DMS53 treated with DMSO at 0.1 percent for 48 hours (cell line): ENCODE results near the gene AK9.

Source experiments
- DNase-seq: peaks from one replicate; lab custom pipeline; 2025; ENCODE audit not compliant: unreplicated experiment; lab: John Stamatoyannopoulos, UW

The AK9 gene

DNA sequence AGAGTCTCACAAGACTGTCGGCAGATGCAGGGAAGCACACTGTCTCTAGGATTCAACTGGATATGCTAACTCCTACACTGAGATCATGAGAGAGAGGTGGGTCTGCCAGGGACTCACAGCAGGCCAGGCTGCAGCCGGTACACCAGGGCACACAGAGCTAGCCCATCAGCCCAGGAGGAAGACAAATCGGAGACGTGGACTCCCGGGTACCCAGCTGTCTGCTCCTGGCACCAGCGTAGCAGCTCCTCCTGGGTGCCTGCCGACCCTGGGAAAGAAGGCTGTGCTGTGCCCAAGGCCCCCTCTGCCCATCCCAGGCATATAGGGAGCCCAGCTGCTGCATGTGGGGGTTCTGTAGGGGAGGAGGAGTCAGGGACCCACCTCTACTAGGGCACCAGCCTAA, 242.4 kb downstream of the AK9 start:
- DNase-seq, result no peak

DNA sequence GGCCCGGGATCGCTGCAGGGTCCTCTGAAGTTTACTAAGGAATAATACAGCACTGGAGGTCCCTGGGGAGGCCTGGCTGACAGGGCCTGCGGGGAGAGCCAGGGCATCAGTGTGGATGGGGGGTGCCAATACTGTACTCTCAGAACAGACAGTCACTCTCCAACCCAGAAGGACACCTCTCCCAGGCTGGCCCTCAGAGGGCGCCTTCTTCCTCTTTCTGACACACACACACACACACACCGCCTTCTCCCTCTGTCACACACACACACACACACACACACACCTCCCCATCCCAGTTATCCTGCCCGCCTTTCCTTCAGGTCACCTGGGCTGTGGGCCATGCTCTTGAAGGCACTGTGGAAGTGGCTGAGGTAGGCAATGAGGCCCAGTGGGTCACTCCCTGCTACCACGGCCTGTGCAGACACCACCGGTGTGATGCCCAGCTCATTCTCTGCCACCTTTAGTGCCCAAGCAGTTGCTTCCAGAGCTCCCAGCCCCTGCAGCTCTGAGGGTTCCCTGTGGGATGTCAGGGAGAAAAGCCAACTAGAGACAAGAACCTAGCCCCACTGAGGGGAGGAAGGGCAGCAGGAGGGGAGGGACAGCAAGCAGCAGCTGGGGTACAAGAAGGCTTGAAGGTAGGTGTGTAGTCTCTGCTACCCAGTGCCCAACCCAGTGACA, 243.0 kb downstream of the AK9 start:
- no peak for DNase-seq

DNA sequence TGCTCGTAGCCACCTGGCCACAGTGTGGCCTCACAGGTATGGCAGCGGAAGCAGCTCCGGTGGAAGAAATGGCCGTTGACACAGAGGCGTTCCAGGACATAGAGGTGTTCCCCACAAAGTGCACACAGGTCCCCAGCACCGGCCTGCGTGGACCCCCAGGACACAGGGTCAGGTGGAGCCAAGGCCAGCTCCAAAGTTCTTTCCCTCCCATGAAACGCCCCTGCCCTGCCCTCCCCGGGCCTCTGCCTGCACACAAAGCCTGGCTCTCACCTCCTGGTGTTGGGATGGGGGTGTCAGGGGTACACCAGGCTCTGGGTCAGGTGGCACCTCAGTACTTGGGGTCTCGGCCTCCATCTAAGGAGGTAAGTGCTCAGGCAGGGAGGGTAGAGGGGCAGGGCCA, 243.9 kb downstream of the AK9 start:
- DNase-seq, result no peak

DNA sequence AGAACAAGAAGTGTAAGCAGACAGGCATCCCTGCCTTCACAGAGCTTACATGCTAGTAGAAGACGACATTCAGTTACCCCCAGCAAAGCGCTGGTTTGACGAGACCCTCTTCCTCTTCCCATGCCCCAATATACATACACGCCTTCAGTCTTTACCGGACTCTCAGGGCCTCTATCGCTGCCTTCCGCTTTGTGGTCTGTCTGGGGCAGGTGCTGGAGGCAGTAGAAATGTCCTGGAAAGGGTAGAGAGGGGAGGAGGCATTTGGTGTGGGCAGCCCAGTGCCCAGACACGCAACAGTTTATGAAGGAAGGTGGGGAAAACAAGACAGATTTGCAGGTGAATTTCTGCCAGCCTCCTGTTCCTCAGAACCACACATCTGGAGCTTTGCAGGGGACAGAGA, 244.5 kb downstream of the AK9 start:
- DNase-seq, result no peak

DNA sequence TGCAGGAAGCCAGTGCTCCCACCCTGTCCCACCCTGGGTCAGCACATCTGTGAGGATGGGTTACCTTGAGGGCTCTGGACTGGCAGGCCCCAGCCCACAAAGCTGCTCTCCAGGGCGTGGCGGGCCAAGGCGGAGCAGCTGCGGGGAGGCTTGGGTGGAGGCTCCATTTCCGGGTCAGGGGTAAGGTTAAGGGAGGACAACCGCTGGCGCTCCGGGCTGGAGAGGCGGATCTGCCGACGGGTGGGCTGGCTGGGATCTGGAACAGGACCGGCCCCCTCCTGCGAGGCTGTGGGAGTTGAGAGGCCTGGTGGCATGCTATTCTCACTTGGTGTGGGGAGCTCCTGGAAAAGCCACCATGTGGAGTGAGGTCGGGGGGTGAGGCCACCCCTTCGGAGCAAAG, 244.9 kb downstream of the AK9 start:
- no peak for DNase-seq

DNA sequence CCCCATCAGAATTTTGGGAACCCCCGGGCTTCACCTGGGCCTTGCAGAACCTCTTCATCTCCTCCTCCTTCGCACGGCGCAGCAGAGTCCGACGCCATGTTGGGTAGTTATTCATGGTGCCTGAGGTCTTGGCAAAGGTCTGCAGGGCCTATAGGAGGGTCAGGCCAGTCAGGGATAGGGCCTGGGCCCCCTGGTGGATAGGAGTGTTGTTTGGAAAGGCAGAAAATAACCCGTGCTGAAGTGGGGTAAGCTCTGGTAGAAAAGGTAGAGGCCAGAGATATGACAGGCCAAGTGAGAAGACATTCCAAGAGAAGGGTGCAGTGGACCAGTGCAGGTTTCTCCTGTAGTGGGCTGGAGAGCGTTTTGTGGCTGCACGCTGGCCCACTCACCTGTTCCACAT, 245.6 kb downstream of the AK9 start:
- no peak for DNase-seq

DNA sequence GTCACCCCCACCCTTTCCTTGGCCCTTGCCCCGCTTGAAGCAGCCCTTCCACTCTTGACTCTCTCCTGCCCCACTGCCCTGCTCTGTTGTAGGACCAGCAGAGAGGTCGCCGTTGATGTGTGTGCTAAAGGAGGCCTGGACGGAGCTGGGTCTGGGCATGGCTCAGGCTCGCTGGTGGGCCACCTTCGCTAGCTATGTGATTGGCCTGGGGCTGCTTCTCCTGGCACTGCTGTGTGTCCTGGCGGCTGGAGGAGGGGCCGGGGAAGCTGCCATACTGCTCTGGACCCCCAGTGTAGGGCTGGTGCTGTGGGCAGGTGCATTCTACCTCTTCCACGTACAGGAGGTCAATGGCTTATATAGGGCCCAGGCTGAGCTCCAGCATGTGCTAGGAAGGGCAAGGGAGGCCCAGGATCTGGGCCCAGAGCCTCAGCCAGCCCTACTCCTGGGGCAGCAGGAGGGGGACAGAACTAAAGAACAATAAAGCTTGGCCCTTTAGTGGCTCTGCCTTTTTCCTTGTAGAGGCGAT, 247.5 kb downstream of the AK9 start:
- DNase-seq, result no peak
